ENCODE data around the gene CELF4.

GRCh38 chr18:37484983-37485834 lies 80.4 kb downstream of the CELF4 start:
- TF ChIP-seq GATA3 (IDR thresholded peaks at IDR 0.05; ENCODE audit: low read depth, low read length), result no peak
- no peak for TF ChIP-seq GATA2 (IDR thresholded peaks at IDR 0.05; ENCODE audit: low read depth, low read length)

Data from SH-SY5Y (cell line).